HG02623 (cell line): ENCODE results near the gene PTP4A1.

Source experiments
- ATAC-seq: cut with Tn5 transposase; IDR thresholded peaks from one replicate; pipeline ENCODE4 v1.9.1; 2021; ENCODE audit warnings: moderate library complexity; ENCODE audit not compliant: unreplicated experiment

The PTP4A1 gene

GRCh38 chr6:63554782-63555181 lies 17.5 kb upstream of the PTP4A1 start:
- no peak for ATAC-seq

GRCh38 chr6:63556369-63556768 lies 15.9 kb upstream of the PTP4A1 start:
- no peak for ATAC-seq

GRCh38 chr6:63558278-63558677 lies 14.0 kb upstream of the PTP4A1 start:
- peak; percentile 59 for ATAC-seq

- no peak for ATAC-seq
These were observed 11.4 kb upstream of the PTP4A1 start for GRCh38 chr6:63560801-63561287.

GRCh38 chr6:63561288-63561687 lies 11.0 kb upstream of the PTP4A1 start:
- no peak for ATAC-seq

GRCh38 chr6:63563235-63563634 lies 9.0 kb upstream of the PTP4A1 start:
- no peak for ATAC-seq

- ATAC-seq: no peak
These were observed 7.1 kb upstream of the PTP4A1 start for GRCh38 chr6:63565058-63565726.

- no peak for ATAC-seq
These were observed 6.3 kb upstream of the PTP4A1 start for GRCh38 chr6:63565727-63566596.

GRCh38 chr6:63567966-63568365 lies 4.3 kb upstream of the PTP4A1 start:
- ATAC-seq: no peak

- no peak for ATAC-seq
These were observed 778 bp upstream of the PTP4A1 start for GRCh38 chr6:63571361-63572043.

GRCh38 chr6:63572747-63573075 lies 431 bp downstream of the PTP4A1 start:
- no peak for ATAC-seq

- ATAC-seq: peak; percentile 36
These were observed 1.0 kb downstream of the PTP4A1 start for GRCh38 chr6:63573076-63573898.

- no peak for ATAC-seq
These were observed 1.7 kb downstream of the PTP4A1 start for GRCh38 chr6:63573899-63574553.

GRCh38 chr6:63574554-63574900 lies 2.2 kb downstream of the PTP4A1 start:
- ATAC-seq: no peak

GRCh38 chr6:63576147-63576772 lies 4.0 kb downstream of the PTP4A1 start:
- no peak for ATAC-seq

GRCh38 chr6:63576985-63577712 lies 4.9 kb downstream of the PTP4A1 start:
- ATAC-seq: no peak

- no peak for ATAC-seq
These were observed 6.5 kb downstream of the PTP4A1 start for GRCh38 chr6:63578757-63579156.

- no peak for ATAC-seq
These were observed 7.8 kb downstream of the PTP4A1 start for GRCh38 chr6:63579937-63580703.

- ATAC-seq: no peak
These were observed 8.4 kb downstream of the PTP4A1 start for GRCh38 chr6:63580704-63580961.
